PC-9 (cell line): ENCODE measurements around the gene RBPMS2. TPM values are rescaled to one million over a fixed set of nuclear protein-coding genes. Genes with fewer than 3 reads are reported as not detected.

ENCODE experiments used
- BruUV-seq: library from RNA; stranded (reverse); fragments of 400-500 nt; replicated peaks from 2 replicates; lab custom pipeline; 2021; lab: Mats Ljungman, UMichigan
- CTCF ChIA-PET: fragments of 300-600 bp; sonication (Branson Sonifier 250); formaldehyde crosslinking; loops from one replicate; lab custom pipeline; 2022; ENCODE audit warnings: antibody characterized with exemption; lab: Charles Lee
- POLR2A ChIA-PET: fragments of 300-600 bp; sonication (Branson Sonifier 250); formaldehyde crosslinking; loops from one replicate; lab custom pipeline; 2022; ENCODE audit warnings: antibody characterized with exemption; ENCODE audit not compliant: unreplicated experiment; lab: Charles Lee
- DNase-seq, 2 experiments: peaks; one replicate each; pipeline versions ENCODE4 v3.0.0 to v3.0.0-alpha.2; 2015 to 2022; ENCODE audit warnings: mixed read lengths in 1 of 2
- H2AFZ ChIP-seq: fragments of 200-600 bp; sonication (generic); 2 replicates; pipeline ENCODE4 v1.8.1; 2017; ENCODE audit warnings: antibody characterized with exemption
- H3F3A ChIP-seq: fragments of 200-600 bp; sonication (generic); 2 replicates; pipeline ENCODE4 v1.8.1; 2017; ENCODE audit warnings: antibody characterized with exemption, mild to moderate bottlenecking, low read depth; ENCODE audit not compliant: insufficient read depth
- H3K27ac ChIP-seq: fragments of 200-600 bp; sonication (generic); 2 replicates; pipeline ENCODE4 v1.6.1; 2016; ENCODE audit warnings: mixed run types
- H3K27me3 ChIP-seq: fragments of 200-600 bp; sonication (generic); 2 replicates; pipeline ENCODE4 v1.6.1; 2016; ENCODE audit warnings: low read depth, mixed run types; ENCODE audit not compliant: insufficient read depth
- H3K36me3 ChIP-seq: fragments of 200-600 bp; sonication (generic); 2 replicates; pipeline ENCODE4 v1.6.1; 2016; ENCODE audit warnings: low read depth, mixed run types
- H3K4me1 ChIP-seq: fragments of 200-600 bp; sonication (generic); replicated peaks from 2 replicates; pipeline ENCODE4 v1.6.1; 2016; ENCODE audit warnings: mixed run types; ENCODE audit not compliant: insufficient read depth
- H3K4me2 ChIP-seq: fragments of 200-600 bp; sonication (generic); 2 replicates; pipeline ENCODE4 v1.6.1; 2017; ENCODE audit warnings: mixed run types
- H3K4me3 ChIP-seq: fragments of 200-600 bp; sonication (generic); 2 replicates; pipeline ENCODE4 v1.6.1; 2016; ENCODE audit warnings: mixed run types
- H3K79me2 ChIP-seq: fragments of 200-600 bp; sonication (generic); 2 replicates; pipeline ENCODE4 v1.6.1; 2017; ENCODE audit warnings: low read depth, mixed run types
- H3K9me2 ChIP-seq: fragments of 200-600 bp; sonication (generic); 2 replicates; pipeline ENCODE4 v1.8.1; 2017; ENCODE audit warnings: mild to moderate bottlenecking; ENCODE audit not compliant: insufficient read depth
- H3K9me3 ChIP-seq: fragments of 200-600 bp; sonication (generic); 2 replicates; pipeline ENCODE4 v1.8.1; 2016; ENCODE audit warnings: low read depth; ENCODE audit not compliant: insufficient read depth
- H4K20me1 ChIP-seq: fragments of 200-600 bp; sonication (generic); 2 replicates; pipeline ENCODE4 v1.8.1; 2017; ENCODE audit not compliant: insufficient read depth
- CTCF ChIP-seq: fragments of 200-600 bp; sonication (generic); conservative IDR thresholded peaks from 2 replicates; pipeline ENCODE4 v1.6.1; 2017; ENCODE audit warnings: mixed run types, antibody characterized with exemption, mild to moderate bottlenecking, moderate library complexity
- EZH2 ChIP-seq: fragments of 200-600 bp; sonication (generic); IDR thresholded peaks from 2 replicates; pipeline ENCODE4 v1.8.0; 2017; ENCODE audit warnings: antibody characterized with exemption, low read depth
- intact Hi-C: fragments of 100-400 bp; cut with micrococcal nuclease; formaldehyde crosslinking; loops from one replicate; pipeline ENCODE4 v1.10.0; 2022; ENCODE audit not compliant: unreplicated experiment
- total RNA-seq: library from RNA; stranded (reverse); gene quantifications from 2 replicates; pipeline ENCODE4 v1.2.3, GENCODE V29; 2021

Gene RBPMS2
- total RNA-seq, 1 experiment from 2014 or later: 4.1 TPM

- intact Hi-C loops: no loop called here
Observed at GRCh38 chr15:64782751-64783150, 7.4 kb upstream of the RBPMS2 start.

GRCh38 chr15:64781299-64781698, 5.9 kb upstream of the RBPMS2 start:
- H3K36me3 ChIP-seq: no peaks in the 10 kb centered on the region
- no TSS peak for BruUV-seq
- H3F3A ChIP-seq: no peaks in the 10 kb centered on the region
- no peak for DNase-seq
- H3K9me2 ChIP-seq: no peaks in the 10 kb centered on the region
- H3K27ac ChIP-seq: no peak overlapping the region
- no peaks in the 10 kb centered on the region for H3K9me3 ChIP-seq
- CTCF ChIA-PET: no interaction called here
- no peak for TF ChIP-seq CTCF
- TF ChIP-seq EZH2: no peak
- no peaks in the 10 kb centered on the region for H3K79me2 ChIP-seq
- H3K4me1 ChIP-seq: no peaks in the 10 kb centered on the region
- intact Hi-C loops: no loop called here
- H3K4me2 ChIP-seq: no peak overlapping the region
- no peak overlapping the region for H3K4me3 ChIP-seq
- H3K27me3 ChIP-seq: no peaks in the 10 kb centered on the region
- H4K20me1 ChIP-seq: no peaks in the 10 kb centered on the region
- no peak overlapping the region for H2AFZ ChIP-seq
- POLR2A ChIA-PET: interaction anchor here (0.7 to 0.8 kb wide), 2 partner anchors 32 to 632 kb away, joined by 3 to 7 read pairs; no protein-coding TSS in a partner anchor

More at GRCh38 chr15:64782751-64783150, 7.4 kb upstream of the RBPMS2 start:
- H3K9me3 ChIP-seq: no peaks in the 10 kb centered on the region
- H3K27me3 ChIP-seq: no peaks in the 10 kb centered on the region
- CTCF ChIA-PET: no interaction called here
- H3K79me2 ChIP-seq: no peaks in the 10 kb centered on the region
- H4K20me1 ChIP-seq: no peaks in the 10 kb centered on the region
- H3K27ac ChIP-seq: no peak overlapping the region
- no peak overlapping the region for H2AFZ ChIP-seq
- POLR2A ChIA-PET: no interaction called here
- H3K9me2 ChIP-seq: no peaks in the 10 kb centered on the region
- no peaks in the 10 kb centered on the region for H3K36me3 ChIP-seq
- no peaks in the 10 kb centered on the region for H3K4me1 ChIP-seq
- no TSS peak for BruUV-seq
- DNase-seq: no peak
- TF ChIP-seq CTCF (no peak), EZH2 (no peak)
- no peak overlapping the region for H3K4me2 ChIP-seq
- no peaks in the 10 kb centered on the region for H3F3A ChIP-seq
- H3K4me3 ChIP-seq: no peak overlapping the region

GRCh38 chr15:64780600-64781156, 5.3 kb upstream of the RBPMS2 start:
- Histone ChIP-seq H3K9me2 (no peaks in the 10 kb centered on the region), H3K27me3 (no peaks in the 10 kb centered on the region), H3K79me2 (no peaks in the 10 kb centered on the region), H3K4me1 (no peaks in the 10 kb centered on the region), H4K20me1 (no peaks in the 10 kb centered on the region), H3K36me3 (no peaks in the 10 kb centered on the region), H3K9me3 (no peaks in the 10 kb centered on the region), H3F3A (no peaks in the 10 kb centered on the region), H2AFZ (no peak overlapping the region), H3K4me2 (no peak overlapping the region), H3K27ac (no peak overlapping the region), H3K4me3 (no peak overlapping the region)
- intact Hi-C loops: no loop called here
- TF ChIP-seq CTCF (no peak), EZH2 (no peak)
- no peak for DNase-seq
- ChIA-PET CTCF (no interaction called here), POLR2A (interaction anchor here (0.8 kb wide), 1 partner anchor 31 kb away, joined by 3 read pairs; no protein-coding TSS in a partner anchor)
- BruUV-seq: no TSS peak
